ENCODE measurements around the gene CSK. TPM values are rescaled to one million over a fixed set of nuclear protein-coding genes. Genes with fewer than 3 reads are reported as not detected.
A peak's percentile ranks its signal among the peaks of the same experiment; 100 is the strongest.

The CSK gene
- total RNA-seq, 4 donors from 2014 or later = 59.7 to 176 (median 73.4) TPM

- 62 to 71% methylated on average over 4 of the region's 4 CpGs for WGBS, 2 donors (ENCODE audit: low coverage in 1 of 2)
- H3K9me3 ChIP-seq = no peaks in the 10 kb centered on the region
- in situ Hi-C loops (cut with MboI; ENCODE audit: low pct_ligation_motif_present in 1 of 4, low pct_unique_long_range_greater_than_20kb in 1 of 4, low sequenced_read_pairs in 3 of 4) (no loop called here), intact Hi-C loops (cut with DNase I; ENCODE audit: low total_unique reads) (no loop called here)
- H3K27ac ChIP-seq = peak overlapping the region in 3 of 4 donors; percentile 34 to 47 (median 34)
- H3K27me3 ChIP-seq = no peaks in the 10 kb centered on the region
- H3K4me1 ChIP-seq = peaks cover 4 to 24% (median 10%) of the 10 kb centered on the region in 4 donors
- H3K4me3 ChIP-seq = no peak overlapping the region
- TF ChIP-seq EP300 (IDR thresholded peaks at IDR 0.05; ENCODE audit: low read depth) = no peak
- TF ChIP-seq POLR2AphosphoS5 (IDR thresholded peaks at IDR 0.05) = no peak
- no peak for TF ChIP-seq CTCF (IDR thresholded peaks at IDR 0.05)
- no peak for TF ChIP-seq POLR2A (IDR thresholded peaks at IDR 0.05)
- no peak for DNase-seq
- no peaks in the 10 kb centered on the region for H3K36me3 ChIP-seq
These were observed 27.0 kb downstream of the CSK start for GRCh38 chr15:74808840-74809229.

DNA sequence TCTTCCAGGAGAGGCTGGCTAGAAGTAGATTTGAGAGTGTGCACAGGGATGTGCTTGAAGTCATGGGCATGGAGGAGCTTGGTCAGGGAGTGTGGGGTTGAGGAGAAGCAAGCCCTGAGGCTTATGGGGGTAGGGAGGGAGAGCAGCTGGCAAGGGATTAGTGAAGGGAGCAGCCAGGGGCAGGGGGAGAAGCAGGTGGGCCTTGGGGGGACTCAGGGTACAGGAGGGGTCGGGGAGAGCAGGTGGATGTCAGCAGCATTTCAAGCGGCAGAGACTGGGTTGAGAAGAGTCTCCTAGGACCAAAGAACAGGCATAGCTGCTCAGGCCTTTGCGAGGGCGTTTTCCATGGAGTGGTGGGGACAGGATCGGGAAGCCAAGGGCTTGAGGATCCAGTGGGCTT, 27.4 kb downstream of the CSK start:
- DNase-seq = no peak
- intact Hi-C loops (cut with DNase I; ENCODE audit: low total_unique reads) = no loop called here
- Histone ChIP-seq H3K27ac (no peak overlapping the region), H3K4me1 (peaks cover 4 to 24% (median 10%) of the 10 kb centered on the region in 4 donors), H3K9me3 (no peaks in the 10 kb centered on the region), H3K4me3 (no peak overlapping the region), H3K27me3 (no peaks in the 10 kb centered on the region), H3K36me3 (no peaks in the 10 kb centered on the region)
- WGBS, 2 donors (ENCODE audit: low coverage in 1 of 2) = 88 to 91% methylated on average over 5 of the region's 5 CpGs
- TF ChIP-seq POLR2AphosphoS5 (IDR thresholded peaks at IDR 0.05) (no peak), CTCF (IDR thresholded peaks at IDR 0.05) (no peak), POLR2A (IDR thresholded peaks at IDR 0.05) (no peak), EP300 (IDR thresholded peaks at IDR 0.05; ENCODE audit: low read depth) (no peak)
- in situ Hi-C loops (cut with MboI; ENCODE audit: low pct_ligation_motif_present in 1 of 4, low pct_unique_long_range_greater_than_20kb in 1 of 4, low sequenced_read_pairs in 3 of 4) = no loop called here

GRCh38 chr15:74809956-74810355, 28.1 kb downstream of the CSK start:
- H3K36me3 ChIP-seq = no peaks in the 10 kb centered on the region
- intact Hi-C loops (cut with DNase I; ENCODE audit: low total_unique reads) = no loop called here
- no peak for DNase-seq

DNA sequence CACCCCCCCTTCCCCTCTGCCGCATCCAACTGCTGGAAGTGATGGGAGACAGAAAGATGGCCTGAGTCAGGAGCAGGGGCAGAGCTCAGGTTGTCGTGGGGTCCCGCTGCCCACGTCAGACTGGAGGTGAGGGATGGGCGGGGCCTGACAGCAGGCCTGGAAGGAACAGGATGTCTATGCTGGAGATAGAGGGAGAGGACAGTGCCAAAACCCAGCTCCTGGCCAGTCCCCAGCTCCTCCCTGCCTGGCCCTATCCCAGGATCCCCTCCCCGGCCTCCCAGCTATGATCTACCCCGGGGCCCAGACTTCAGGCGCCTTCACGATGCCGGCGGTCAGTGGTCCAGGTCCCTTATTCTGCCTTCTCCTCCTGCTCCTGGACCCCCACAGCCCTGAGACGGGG, 30.7 kb downstream of the CSK start, which contains the start of gene LMAN1L:
LMAN1L (plus strand) TSS at position 303 of the 400 bp plus-strand sequence; CDS start at position 323, 20 bp downstream.
- DNase-seq = no peak
- intact Hi-C loops (cut with DNase I; ENCODE audit: low total_unique reads) = no loop called here
- TF ChIP-seq EP300 (IDR thresholded peaks at IDR 0.05; ENCODE audit: low read depth) (no peak), POLR2AphosphoS5 (IDR thresholded peaks at IDR 0.05) (no peak), POLR2A (IDR thresholded peaks at IDR 0.05) (no peak), CTCF (IDR thresholded peaks at IDR 0.05) (no peak)
- in situ Hi-C loops (cut with MboI; ENCODE audit: low pct_ligation_motif_present in 1 of 4, low pct_unique_long_range_greater_than_20kb in 1 of 4, low sequenced_read_pairs in 3 of 4) = no loop called here
- WGBS, 2 donors (ENCODE audit: low coverage in 1 of 2) = 76% methylated on average over 12 of the region's 12 CpGs; no CpG with 5 or more reads in 1 of the 2 donors
- H3K27ac ChIP-seq = no peak within 1 kb of the TSS
- peaks cover 22 to 50% (median 37%) of the 10 kb centered on the region in 4 donors for H3K4me1 ChIP-seq
- no peaks in the 10 kb centered on the region for H3K36me3 ChIP-seq
- H3K9me3 ChIP-seq = no peaks in the 10 kb centered on the region
- no peaks in the 10 kb centered on the region for H3K27me3 ChIP-seq
- no peak within 1 kb of the TSS for H3K4me3 ChIP-seq

More at GRCh38 chr15:74809956-74810355, 28.1 kb downstream of the CSK start:
- TF ChIP-seq EP300 (IDR thresholded peaks at IDR 0.05; ENCODE audit: low read depth) (no peak), POLR2AphosphoS5 (IDR thresholded peaks at IDR 0.05) (no peak), POLR2A (IDR thresholded peaks at IDR 0.05) (no peak), CTCF (IDR thresholded peaks at IDR 0.05) (no peak)
- Histone ChIP-seq H3K9me3 (no peaks in the 10 kb centered on the region), H3K27ac (no peak overlapping the region), H3K4me3 (no peak overlapping the region), H3K4me1 (peaks cover 4 to 31% (median 13%) of the 10 kb centered on the region in 4 donors), H3K27me3 (no peaks in the 10 kb centered on the region)
- 83% methylated on average over 3 of the region's 3 CpGs; no CpG with 5 or more reads in 1 of the 2 donors for WGBS, 2 donors (ENCODE audit: low coverage in 1 of 2)
- in situ Hi-C loops (cut with MboI; ENCODE audit: low pct_ligation_motif_present in 1 of 4, low pct_unique_long_range_greater_than_20kb in 1 of 4, low sequenced_read_pairs in 3 of 4) = no loop called here

Data from transverse colon (tissue), 4 donors.